ENCODE measurements around the gene HRK.

Gene HRK

DNA sequence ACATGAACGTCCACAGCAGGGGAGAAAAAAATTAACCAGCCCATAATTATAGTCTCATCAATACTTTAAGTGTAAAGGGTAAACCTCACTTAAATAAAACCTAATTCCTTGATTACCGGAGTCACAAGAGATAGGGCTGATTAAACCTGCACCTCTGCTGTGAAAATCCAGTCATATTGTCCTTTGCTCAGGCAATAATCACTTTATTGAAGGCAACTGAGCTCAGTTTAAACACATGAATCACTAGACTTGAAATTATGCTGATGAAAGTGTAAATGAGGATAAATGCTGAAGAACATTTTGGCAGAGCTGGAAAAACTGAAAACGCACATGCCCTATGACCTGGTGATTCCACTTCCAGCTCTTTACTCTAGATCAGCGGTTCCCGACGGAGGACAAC lies 6.7 kb upstream of the HRK start:
- TF ChIP-seq, protein P1, sequence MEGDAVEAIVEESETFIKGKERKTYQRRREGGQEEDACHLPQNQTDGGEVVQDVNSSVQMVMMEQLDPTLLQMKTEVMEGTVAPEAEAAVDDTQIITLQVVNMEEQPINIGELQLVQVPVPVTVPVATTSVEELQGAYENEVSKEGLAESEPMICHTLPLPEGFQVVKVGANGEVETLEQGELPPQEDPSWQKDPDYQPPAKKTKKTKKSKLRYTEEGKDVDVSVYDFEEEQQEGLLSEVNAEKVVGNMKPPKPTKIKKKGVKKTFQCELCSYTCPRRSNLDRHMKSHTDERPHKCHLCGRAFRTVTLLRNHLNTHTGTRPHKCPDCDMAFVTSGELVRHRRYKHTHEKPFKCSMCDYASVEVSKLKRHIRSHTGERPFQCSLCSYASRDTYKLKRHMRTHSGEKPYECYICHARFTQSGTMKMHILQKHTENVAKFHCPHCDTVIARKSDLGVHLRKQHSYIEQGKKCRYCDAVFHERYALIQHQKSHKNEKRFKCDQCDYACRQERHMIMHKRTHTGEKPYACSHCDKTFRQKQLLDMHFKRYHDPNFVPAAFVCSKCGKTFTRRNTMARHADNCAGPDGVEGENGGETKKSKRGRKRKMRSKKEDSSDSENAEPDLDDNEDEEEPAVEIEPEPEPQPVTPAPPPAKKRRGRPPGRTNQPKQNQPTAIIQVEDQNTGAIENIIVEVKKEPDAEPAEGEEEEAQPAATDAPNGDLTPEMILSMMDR (IDR thresholded peaks at IDR 0.05): no peak

DNA sequence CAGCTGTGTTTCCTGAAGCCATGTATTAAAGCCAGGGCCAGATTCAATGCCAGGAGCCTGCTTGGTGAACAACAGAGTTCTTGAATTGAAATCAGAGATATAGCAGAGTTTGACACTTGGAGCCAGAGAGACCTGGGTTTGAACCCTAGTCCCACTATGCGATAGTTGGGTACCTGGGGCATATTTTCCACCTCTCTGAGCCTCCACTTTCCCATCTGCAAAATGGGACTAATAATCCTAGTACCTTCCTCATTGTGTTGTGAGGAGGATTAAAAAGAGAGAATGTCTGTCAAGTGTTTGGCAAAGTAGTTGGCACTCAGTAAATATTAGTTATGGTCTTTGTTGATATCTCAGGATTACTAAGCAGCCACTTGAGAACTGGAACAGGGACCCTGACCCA lies 6.0 kb upstream of the HRK start:
- peaks cover 36% of the 10 kb centered on the region for H3K27me3 ChIP-seq
- H3K4me3 ChIP-seq (ENCODE audit: low read depth in 1 of 2, low read length in 1 of 2): no peak overlapping the region
- H3K27ac ChIP-seq: no peak overlapping the region
- no peaks in the 10 kb centered on the region for H3K36me3 ChIP-seq
- TF ChIP-seq, protein P1 (IDR thresholded peaks at IDR 0.05): no peak
- H3K9me3 ChIP-seq: no peaks in the 10 kb centered on the region
- H3K4me1 ChIP-seq (ENCODE audit: control insufficient read depth in 1 of 2, insufficient read depth in 1 of 2, low read depth in 1 of 2, low read length in 1 of 2): peaks cover 32 to 54% of the 10 kb centered on the region in 2 experiments

More for the DNA sequence above, 6.7 kb upstream of the HRK start:
- H3K4me3 ChIP-seq (ENCODE audit: low read depth in 1 of 2, low read length in 1 of 2): no peak overlapping the region
- no peaks in the 10 kb centered on the region for H3K36me3 ChIP-seq
- peaks cover 32% of the 10 kb centered on the region for H3K27me3 ChIP-seq
- H3K9me3 ChIP-seq: no peaks in the 10 kb centered on the region
- peaks cover 29 to 51% of the 10 kb centered on the region in 2 experiments for H3K4me1 ChIP-seq (ENCODE audit: control insufficient read depth in 1 of 2, insufficient read depth in 1 of 2, low read depth in 1 of 2, low read length in 1 of 2)
- H3K27ac ChIP-seq: no peak overlapping the region

DNA sequence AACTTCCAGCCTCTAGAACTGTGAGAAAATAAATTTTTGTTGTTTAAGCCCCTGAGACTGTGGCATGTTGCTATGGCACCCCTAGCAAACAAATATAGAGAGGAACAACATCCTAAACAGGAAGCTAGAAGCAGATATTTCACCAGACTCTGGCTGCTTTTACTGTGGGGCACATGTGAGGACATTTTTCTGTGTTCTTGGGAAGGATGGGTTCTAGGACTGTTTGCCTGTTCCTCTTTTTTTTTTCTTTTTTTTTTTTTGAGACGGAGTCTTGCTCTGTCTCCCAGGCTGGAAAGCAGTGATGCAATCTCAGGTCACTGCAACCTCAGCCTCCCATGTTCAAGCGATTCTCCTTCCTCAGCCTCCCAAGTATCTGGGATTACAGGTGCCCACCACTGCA lies 4.2 kb upstream of the HRK start:
- Histone ChIP-seq H3K4me1 (ENCODE audit: control insufficient read depth in 1 of 2, insufficient read depth in 1 of 2, low read depth in 1 of 2, low read length in 1 of 2) (peaks cover 43 to 67% of the 10 kb centered on the region in 2 experiments), H3K9me3 (no peaks in the 10 kb centered on the region), H3K27ac (peak overlapping the region; percentile 48), H3K36me3 (no peaks in the 10 kb centered on the region), H3K27me3 (peaks cover 42% of the 10 kb centered on the region), H3K4me3 (ENCODE audit: low read depth in 1 of 2, low read length in 1 of 2) (no peak overlapping the region)
- TF ChIP-seq, protein P1 (IDR thresholded peaks at IDR 0.05): no peak

DNA sequence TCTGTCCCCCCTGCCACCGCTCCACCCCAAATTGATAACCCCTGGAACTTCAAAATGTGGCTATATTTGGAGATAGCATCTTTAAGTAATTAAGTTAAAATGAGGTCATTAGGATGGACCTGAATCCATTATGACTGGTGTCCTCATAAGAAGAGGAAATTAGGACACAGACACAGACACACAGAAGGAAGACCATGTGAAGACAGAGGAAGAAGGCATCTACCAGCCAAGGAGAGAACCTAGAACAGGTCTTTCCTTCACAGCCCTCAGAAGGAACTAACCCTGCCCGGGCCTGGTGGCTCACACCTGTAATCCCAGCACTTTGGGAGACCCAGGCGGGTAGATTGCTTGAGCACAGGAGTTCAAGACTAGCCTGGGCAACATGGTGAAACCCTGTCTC lies 3.6 kb upstream of the HRK start:
- no peaks in the 10 kb centered on the region for H3K9me3 ChIP-seq
- H3K4me1 ChIP-seq (ENCODE audit: control insufficient read depth in 1 of 2, insufficient read depth in 1 of 2, low read depth in 1 of 2, low read length in 1 of 2): peaks cover 43 to 71% of the 10 kb centered on the region in 2 experiments
- H3K4me3 ChIP-seq (ENCODE audit: low read depth in 1 of 2, low read length in 1 of 2): no peak overlapping the region
- TF ChIP-seq, protein P1 (IDR thresholded peaks at IDR 0.05): no peak
- H3K27me3 ChIP-seq: peaks cover 48% of the 10 kb centered on the region
- H3K27ac ChIP-seq: peak overlapping the region; percentile 47
- no peaks in the 10 kb centered on the region for H3K36me3 ChIP-seq

DNA sequence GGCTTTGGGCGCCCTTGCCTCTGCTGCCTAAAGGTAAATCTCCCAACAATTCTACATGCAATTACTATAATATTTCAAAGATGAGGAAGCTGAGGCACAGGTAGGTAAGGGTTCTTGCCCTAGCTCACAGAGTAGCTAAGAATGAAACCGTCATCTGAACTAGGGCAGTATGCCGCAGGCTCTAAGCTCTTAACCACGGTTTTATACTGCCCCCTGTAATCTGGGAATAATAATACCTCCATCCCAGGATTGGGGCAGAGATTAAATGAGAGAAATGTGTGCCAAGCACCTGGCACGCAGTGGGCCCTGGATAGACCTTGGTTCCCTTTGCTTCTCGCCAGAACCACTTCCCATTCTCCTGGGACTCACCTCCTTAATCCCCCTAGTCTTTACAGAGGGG lies 1.5 kb upstream of the HRK start:
- no peak overlapping the region for H3K27ac ChIP-seq
- TF ChIP-seq, protein P1 (IDR thresholded peaks at IDR 0.05): no peak
- no peaks in the 10 kb centered on the region for H3K9me3 ChIP-seq
- no peak overlapping the region for H3K4me3 ChIP-seq (ENCODE audit: low read depth in 1 of 2, low read length in 1 of 2)
- peaks cover 44 to 65% of the 10 kb centered on the region in 2 experiments for H3K4me1 ChIP-seq (ENCODE audit: control insufficient read depth in 1 of 2, insufficient read depth in 1 of 2, low read depth in 1 of 2, low read length in 1 of 2)
- H3K27me3 ChIP-seq: peaks cover 70% of the 10 kb centered on the region
- H3K36me3 ChIP-seq: no peaks in the 10 kb centered on the region
